Hepatocyte (in vitro differentiated cells): Measurements from ENCODE around the gene RBM4. TPM values are rescaled to one million over a fixed set of nuclear protein-coding genes. Genes with fewer than 3 reads are reported as not detected.

Experiments
- DNase-seq: peaks from one replicate; pipeline ENCODE4 v3.0.0-alpha.2; 2016; ENCODE audit warnings: low spot score
- H2AFZ ChIP-seq: fragments of 200-600 bp; sonication (generic); 2 replicates; pipeline ENCODE4 v1.6.0; 2016; ENCODE audit warnings: antibody characterized with exemption, mild to moderate bottlenecking
- H3K27ac ChIP-seq: fragments of 200-600 bp; sonication (generic); 2 replicates; pipeline ENCODE4 v1.5.1; 2016; ENCODE audit warnings: mild to moderate bottlenecking
- H3K27me3 ChIP-seq: fragments of 200-600 bp; sonication (generic); 2 replicates; pipeline ENCODE4 v1.6.1; 2016
- H3K36me3 ChIP-seq: fragments of 200-600 bp; sonication (generic); replicated peaks from 2 replicates; pipeline ENCODE4 v1.5.1; 2016; ENCODE audit warnings: low read depth; ENCODE audit not compliant: insufficient read depth
- H3K4me1 ChIP-seq: fragments of 200-600 bp; sonication (generic); 2 replicates; pipeline ENCODE4 v1.5.1; 2016; ENCODE audit warnings: mild to moderate bottlenecking, moderate library complexity; ENCODE audit not compliant: insufficient read depth
- H3K4me2 ChIP-seq: fragments of 200-600 bp; sonication (generic); 2 replicates; pipeline ENCODE4 v1.6.0; 2016
- H3K4me3 ChIP-seq: fragments of 200-600 bp; sonication (generic); 2 replicates; pipeline ENCODE4 v1.5.1; 2016; ENCODE audit warnings: mild to moderate bottlenecking
- H3K79me2 ChIP-seq: fragments of 200-600 bp; sonication (generic); 2 replicates; pipeline ENCODE4 v1.6.0; 2017; ENCODE audit warnings: mild to moderate bottlenecking
- H3K9me2 ChIP-seq: fragments of 200-600 bp; sonication (generic); replicated peaks from 2 replicates; pipeline ENCODE4 v1.6.0; 2017; ENCODE audit warnings: mild to moderate bottlenecking; ENCODE audit not compliant: insufficient read depth
- H3K9me3 ChIP-seq: fragments of 200-600 bp; sonication (generic); 2 replicates; pipeline ENCODE4 v1.5.1; 2016; ENCODE audit warnings: low read depth, mild to moderate bottlenecking
- H4K20me1 ChIP-seq: fragments of 200-600 bp; sonication (generic); 2 replicates; pipeline ENCODE4 v1.6.0; 2016; ENCODE audit warnings: mild to moderate bottlenecking; ENCODE audit not compliant: insufficient read depth, poor library complexity, severe bottlenecking
- EZH2 ChIP-seq: fragments of 200-600 bp; sonication (generic); IDR thresholded peaks from 2 replicates; pipeline ENCODE4 v1.6.1; 2016; ENCODE audit warnings: antibody characterized with exemption, mild to moderate bottlenecking, borderline replicate concordance
- EZH2phosphoT487 ChIP-seq: fragments of 200-600 bp; sonication (generic); IDR thresholded peaks from one replicate; pipeline ENCODE4 v1.6.1; 2018; ENCODE audit warnings: antibody characterized with exemption, mild to moderate bottlenecking, low read depth, moderate library complexity; ENCODE audit not compliant: unreplicated experiment, severe bottlenecking
- WGBS: methylation state at CpG from one replicate; pipeline ENCODE4 v1.1.6; 2016; ENCODE audit warnings: low lambda C conversion rate; ENCODE audit errors: missing lambda C conversion rate; 5-methylcytosine and 5-hydroxymethylcytosine counted together
- polyA plus RNA-seq: library from polyadenylated mRNA; unstranded; fragments of >200 nt; fragmentation: Nextera tagmentation; extraction: Ambion mirVana; gene quantifications from 2 replicates; pipeline ENCODE4 v1.2.1, GENCODE V29; 2016
- total RNA-seq: library from RNA; depleted of rRNA; stranded (reverse); fragments of >200 nt; gene quantifications from 2 replicates; pipeline ENCODE4 v1.2.3, GENCODE V29; 2014
- TF ChIP-seq, protein P1 (sequence below): fragments of 200-600 bp; sonication (generic); IDR thresholded peaks from 2 replicates; pipeline ENCODE4 v1.5.1; 2016; ENCODE audit warnings: antibody characterized with exemption, mild to moderate bottlenecking; ENCODE audit not compliant: poor library complexity

RBM4 gene
- total and polyA plus RNA-seq, 2 experiments from 2014 or later, result 139 to 150 TPM

DNA sequence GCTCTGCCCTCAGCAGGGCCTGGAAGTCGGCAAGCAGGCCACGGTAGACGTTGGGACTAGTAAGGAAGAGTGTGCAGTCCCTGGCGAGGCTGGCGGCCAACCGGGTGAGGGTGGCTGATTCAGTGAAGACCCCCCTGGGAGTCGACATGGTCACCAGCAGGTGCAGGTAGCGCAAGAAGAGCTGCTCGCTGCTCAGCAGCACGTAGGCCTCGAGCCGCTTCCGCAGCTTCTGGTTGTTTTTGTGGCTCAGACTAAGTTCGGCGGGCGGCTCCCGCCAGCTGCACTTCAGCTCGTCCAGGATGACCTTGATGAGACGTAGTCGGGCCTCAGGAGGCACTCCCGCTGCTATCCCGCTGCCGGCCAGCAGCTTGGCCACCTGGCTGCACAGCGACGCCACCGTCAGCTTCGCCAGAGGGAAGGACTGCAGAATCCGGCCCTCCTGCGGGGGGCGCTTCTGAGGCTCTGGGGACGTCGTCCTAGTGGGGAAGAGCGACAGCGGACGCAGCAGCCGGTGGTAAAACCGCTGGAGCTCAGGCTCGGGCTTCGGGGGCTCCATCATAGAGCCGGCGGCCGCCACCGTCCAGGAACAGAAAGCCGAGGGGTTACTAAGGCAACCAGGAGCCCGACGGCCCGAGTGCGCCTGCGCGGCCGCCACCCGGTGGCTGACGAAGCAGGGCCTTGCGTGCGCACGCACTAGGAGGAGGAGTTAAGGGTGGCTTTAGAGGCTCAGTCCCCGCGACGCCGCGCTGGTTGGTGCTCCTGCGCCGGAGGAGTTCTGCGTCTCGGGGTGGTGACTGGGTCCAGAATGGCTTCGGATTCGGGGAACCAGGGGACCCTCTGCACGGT lies 45.8 kb upstream of the RBM4 start, which contains the start of the genes CCDC87 and CCS:
TSS of gene CCDC87 (minus strand) at position 607 of the 846 bp plus-strand sequence. CDS start at position 559, 48 bp downstream.
TSS of gene CCS (plus strand) at position 729 of the 846 bp plus-strand sequence. CDS start at position 806, 77 bp downstream.
- DNase-seq, result peak; percentile 99
- peak within 1 kb of the TSS; percentile 69 for H3K4me3 ChIP-seq
- no peaks in the 10 kb centered on the region for H3K9me3 ChIP-seq
- H3K36me3 ChIP-seq, result no peaks in the 10 kb centered on the region
- TF ChIP-seq, protein P1, sequence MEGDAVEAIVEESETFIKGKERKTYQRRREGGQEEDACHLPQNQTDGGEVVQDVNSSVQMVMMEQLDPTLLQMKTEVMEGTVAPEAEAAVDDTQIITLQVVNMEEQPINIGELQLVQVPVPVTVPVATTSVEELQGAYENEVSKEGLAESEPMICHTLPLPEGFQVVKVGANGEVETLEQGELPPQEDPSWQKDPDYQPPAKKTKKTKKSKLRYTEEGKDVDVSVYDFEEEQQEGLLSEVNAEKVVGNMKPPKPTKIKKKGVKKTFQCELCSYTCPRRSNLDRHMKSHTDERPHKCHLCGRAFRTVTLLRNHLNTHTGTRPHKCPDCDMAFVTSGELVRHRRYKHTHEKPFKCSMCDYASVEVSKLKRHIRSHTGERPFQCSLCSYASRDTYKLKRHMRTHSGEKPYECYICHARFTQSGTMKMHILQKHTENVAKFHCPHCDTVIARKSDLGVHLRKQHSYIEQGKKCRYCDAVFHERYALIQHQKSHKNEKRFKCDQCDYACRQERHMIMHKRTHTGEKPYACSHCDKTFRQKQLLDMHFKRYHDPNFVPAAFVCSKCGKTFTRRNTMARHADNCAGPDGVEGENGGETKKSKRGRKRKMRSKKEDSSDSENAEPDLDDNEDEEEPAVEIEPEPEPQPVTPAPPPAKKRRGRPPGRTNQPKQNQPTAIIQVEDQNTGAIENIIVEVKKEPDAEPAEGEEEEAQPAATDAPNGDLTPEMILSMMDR, result peak; percentile 68
- no peak for TF ChIP-seq EZH2phosphoT487
- H3K9me2 ChIP-seq, result no peaks in the 10 kb centered on the region
- H3K27ac ChIP-seq, result peak within 1 kb of the TSS; percentile 84
- WGBS, result 19% methylated on average over 61 of the region's 68 CpGs
- H3K4me1 ChIP-seq, result peaks cover 15% of the 10 kb centered on the region
- no peaks in the 10 kb centered on the region for H3K27me3 ChIP-seq
- peak within 1 kb of the TSS; percentile 91 for H3K4me2 ChIP-seq
- H3K79me2 ChIP-seq, result peaks cover 36% of the 10 kb centered on the region
- peak within 1 kb of the TSS; percentile 95 for H2AFZ ChIP-seq
- no peaks in the 10 kb centered on the region for H4K20me1 ChIP-seq

GRCh38 chr11:66593303-66593635 lies 45.2 kb upstream of the RBM4 start:
- Histone ChIP-seq H3K4me3 (peak overlapping the region; percentile 69), H3K4me1 (peaks cover 15% of the 10 kb centered on the region), H3K79me2 (peaks cover 36% of the 10 kb centered on the region), H3K9me2 (no peaks in the 10 kb centered on the region), H3K27me3 (no peaks in the 10 kb centered on the region), H2AFZ (peak overlapping the region; percentile 91), H3K36me3 (no peaks in the 10 kb centered on the region), H3K9me3 (no peaks in the 10 kb centered on the region), H4K20me1 (no peaks in the 10 kb centered on the region), H3K27ac (peak overlapping the region; percentile 84), H3K4me2 (peak overlapping the region; percentile 91)
- no peak for DNase-seq
- TF ChIP-seq, protein P1, result no peak
- TF ChIP-seq EZH2phosphoT487 (no peak), EZH2 (no peak)
- WGBS, result 41% methylated on average over 11 of the region's 12 CpGs

DNA sequence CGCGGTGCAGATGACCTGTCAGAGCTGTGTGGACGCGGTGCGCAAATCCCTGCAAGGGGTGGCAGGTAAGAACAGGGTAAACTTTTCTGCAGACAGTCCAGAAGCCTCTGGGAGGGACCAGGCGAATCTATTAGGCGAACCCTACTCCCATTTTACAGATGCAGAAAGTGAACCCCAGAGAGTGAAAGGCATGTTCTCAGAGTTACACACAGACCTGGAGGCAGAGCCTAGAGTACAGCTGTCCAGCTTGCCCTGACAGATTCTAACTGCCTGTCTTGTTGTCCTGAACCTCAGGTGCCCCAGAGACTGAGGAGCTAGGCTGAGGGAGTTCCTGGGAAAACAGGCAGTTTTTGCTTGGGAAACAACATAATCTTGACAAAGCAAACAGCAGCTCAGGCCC lies 44.9 kb upstream of the RBM4 start:
- Histone ChIP-seq H3K4me2 (peak overlapping the region; percentile 91), H3K27ac (peak overlapping the region; percentile 84), H3K4me1 (peaks cover 15% of the 10 kb centered on the region), H2AFZ (peak overlapping the region; percentile 91), H3K9me2 (no peaks in the 10 kb centered on the region), H3K36me3 (no peaks in the 10 kb centered on the region), H3K27me3 (no peaks in the 10 kb centered on the region), H3K4me3 (peak overlapping the region; percentile 69), H3K79me2 (peaks cover 36% of the 10 kb centered on the region), H3K9me3 (no peaks in the 10 kb centered on the region), H4K20me1 (no peaks in the 10 kb centered on the region)
- TF ChIP-seq EZH2phosphoT487, result no peak
- no peak for TF ChIP-seq EZH2
- TF ChIP-seq, protein P1, result no peak
- DNase-seq, result no peak
- 95% methylated on average over 7 of the region's 7 CpGs for WGBS
